ENCODE measurements around the gene MT4.
A peak's percentile ranks its signal among the peaks of the same experiment; 100 is the strongest.

The MT4 gene

DNA sequence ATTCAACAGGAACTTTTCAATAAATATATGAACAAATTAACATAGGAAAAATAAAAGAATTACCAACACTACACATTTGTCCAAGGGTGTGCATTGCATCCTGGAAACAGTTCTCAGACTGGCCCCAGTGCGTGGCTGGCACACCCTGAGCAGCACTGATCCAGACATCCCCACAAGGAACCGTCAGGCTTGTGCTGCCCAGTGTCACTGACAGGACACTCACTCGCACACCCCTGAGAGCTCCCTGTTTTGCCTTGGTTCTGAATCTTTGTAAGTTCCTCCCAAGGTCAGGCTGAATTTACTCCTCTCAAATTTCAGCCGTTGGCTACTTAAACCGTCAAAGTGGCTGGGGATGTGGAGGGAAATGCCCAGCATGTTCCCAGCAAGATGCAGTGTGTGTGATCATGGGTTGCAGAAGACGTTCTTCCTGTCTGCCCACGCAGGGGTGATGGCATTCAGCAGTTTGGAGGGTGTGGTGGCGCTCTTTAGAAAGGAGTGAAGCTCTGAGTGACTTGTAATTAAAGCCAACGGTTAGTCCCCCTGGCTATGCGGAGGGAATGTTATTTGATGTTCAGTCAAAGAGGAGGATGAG, 45.2 kb downstream of the MT4 start:
- Histone ChIP-seq H2AFZ (peak overlapping the region; percentile 71), H3K4me3 (ENCODE audit: low read depth, low read length) (peak overlapping the region; percentile 60), H3K79me2 (no peaks in the 10 kb centered on the region), H3K9me3 (ENCODE audit: control insufficient read depth, low read length) (no peaks in the 10 kb centered on the region), H3K27me3 (ENCODE audit: control insufficient read depth, insufficient read depth, low read length) (no peaks in the 10 kb centered on the region), H3K4me1 (peaks cover 15% of the 10 kb centered on the region), H3K9ac (no peak overlapping the region), H3K27ac (peak overlapping the region; percentile 71), H3K4me2 (ENCODE audit: low read length) (peak overlapping the region; percentile 84), H3K36me3 (ENCODE audit: control insufficient read depth, insufficient read depth, low read length) (no peaks in the 10 kb centered on the region)
- TF ChIP-seq, protein P1, sequence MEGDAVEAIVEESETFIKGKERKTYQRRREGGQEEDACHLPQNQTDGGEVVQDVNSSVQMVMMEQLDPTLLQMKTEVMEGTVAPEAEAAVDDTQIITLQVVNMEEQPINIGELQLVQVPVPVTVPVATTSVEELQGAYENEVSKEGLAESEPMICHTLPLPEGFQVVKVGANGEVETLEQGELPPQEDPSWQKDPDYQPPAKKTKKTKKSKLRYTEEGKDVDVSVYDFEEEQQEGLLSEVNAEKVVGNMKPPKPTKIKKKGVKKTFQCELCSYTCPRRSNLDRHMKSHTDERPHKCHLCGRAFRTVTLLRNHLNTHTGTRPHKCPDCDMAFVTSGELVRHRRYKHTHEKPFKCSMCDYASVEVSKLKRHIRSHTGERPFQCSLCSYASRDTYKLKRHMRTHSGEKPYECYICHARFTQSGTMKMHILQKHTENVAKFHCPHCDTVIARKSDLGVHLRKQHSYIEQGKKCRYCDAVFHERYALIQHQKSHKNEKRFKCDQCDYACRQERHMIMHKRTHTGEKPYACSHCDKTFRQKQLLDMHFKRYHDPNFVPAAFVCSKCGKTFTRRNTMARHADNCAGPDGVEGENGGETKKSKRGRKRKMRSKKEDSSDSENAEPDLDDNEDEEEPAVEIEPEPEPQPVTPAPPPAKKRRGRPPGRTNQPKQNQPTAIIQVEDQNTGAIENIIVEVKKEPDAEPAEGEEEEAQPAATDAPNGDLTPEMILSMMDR (IDR thresholded peaks at IDR 0.05) = no peak

DNA sequence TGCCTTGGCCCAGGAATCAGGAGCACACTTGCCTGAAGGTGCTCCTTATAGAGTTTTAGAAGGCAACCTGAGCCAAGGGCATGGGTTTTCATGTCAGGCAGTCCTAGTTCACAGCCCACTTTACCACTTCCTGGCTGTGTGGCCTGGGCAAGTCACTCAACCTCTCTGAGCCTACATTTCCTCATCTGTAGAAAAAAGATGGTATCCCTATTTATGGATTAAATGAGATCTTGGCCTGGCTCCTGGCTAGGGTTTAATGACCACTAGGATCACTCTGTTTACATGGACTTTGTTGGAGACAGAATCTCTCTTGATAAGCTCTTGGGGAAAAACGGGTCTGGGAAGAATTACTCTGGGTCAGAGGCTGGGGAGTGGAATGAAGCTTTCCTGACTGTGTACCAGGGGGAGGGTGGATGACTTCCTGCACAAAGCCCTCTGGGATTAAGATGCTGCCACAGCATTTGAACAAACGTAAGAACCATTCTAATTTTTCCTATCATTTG, 45.8 kb downstream of the MT4 start:
- Histone ChIP-seq H3K79me2 (no peaks in the 10 kb centered on the region), H3K36me3 (ENCODE audit: control insufficient read depth, insufficient read depth, low read length) (no peaks in the 10 kb centered on the region), H3K27ac (peak overlapping the region; percentile 71), H3K4me2 (ENCODE audit: low read length) (peak overlapping the region; percentile 84), H3K27me3 (ENCODE audit: control insufficient read depth, insufficient read depth, low read length) (no peaks in the 10 kb centered on the region), H3K9me3 (ENCODE audit: control insufficient read depth, low read length) (no peaks in the 10 kb centered on the region), H3K9ac (no peak overlapping the region), H2AFZ (peak overlapping the region; percentile 71), H3K4me3 (ENCODE audit: low read depth, low read length) (peak overlapping the region; percentile 60), H3K4me1 (peaks cover 15% of the 10 kb centered on the region)
- TF ChIP-seq, protein P1 (IDR thresholded peaks at IDR 0.05) = no peak

DNA sequence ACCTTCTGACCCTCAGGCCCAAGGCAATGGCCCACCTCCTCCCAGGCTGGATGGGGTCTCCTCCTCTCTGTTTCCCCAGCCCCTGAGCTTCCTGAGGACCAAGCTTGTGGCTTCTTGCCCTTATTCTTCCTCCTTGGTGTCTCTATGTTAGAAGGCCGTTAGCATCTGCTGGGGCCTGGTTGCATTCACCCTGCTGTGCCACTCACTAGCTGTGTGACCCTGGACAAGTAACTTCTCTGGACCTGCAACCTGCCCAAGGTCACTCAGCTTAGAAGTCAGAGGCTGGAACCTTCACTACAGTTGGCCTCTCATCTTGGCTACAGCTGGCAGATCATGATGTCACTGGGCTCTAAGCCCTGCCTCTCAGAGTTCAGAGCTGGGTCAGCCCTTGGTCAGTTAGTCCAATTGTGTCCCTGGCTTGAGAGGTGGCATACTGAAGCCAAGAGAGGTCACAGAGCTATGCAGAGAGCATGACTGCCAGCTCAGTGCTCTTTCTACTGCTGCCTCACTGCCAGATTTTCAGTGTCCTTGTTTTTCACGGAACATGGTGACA, 46.5 kb downstream of the MT4 start:
- no peak overlapping the region for H2AFZ ChIP-seq
- peak overlapping the region; percentile 68 for H3K27ac ChIP-seq
- H3K9me3 ChIP-seq (ENCODE audit: control insufficient read depth, low read length) = no peaks in the 10 kb centered on the region
- H3K4me1 ChIP-seq = peaks cover 15% of the 10 kb centered on the region
- H3K4me3 ChIP-seq (ENCODE audit: low read depth, low read length) = no peak overlapping the region
- no peaks in the 10 kb centered on the region for H3K36me3 ChIP-seq (ENCODE audit: control insufficient read depth, insufficient read depth, low read length)
- H3K9ac ChIP-seq = no peak overlapping the region
- no peak overlapping the region for H3K4me2 ChIP-seq (ENCODE audit: low read length)
- no peaks in the 10 kb centered on the region for H3K79me2 ChIP-seq
- H3K27me3 ChIP-seq (ENCODE audit: control insufficient read depth, insufficient read depth, low read length) = no peaks in the 10 kb centered on the region
- TF ChIP-seq, protein P1 (IDR thresholded peaks at IDR 0.05) = no peak

DNA sequence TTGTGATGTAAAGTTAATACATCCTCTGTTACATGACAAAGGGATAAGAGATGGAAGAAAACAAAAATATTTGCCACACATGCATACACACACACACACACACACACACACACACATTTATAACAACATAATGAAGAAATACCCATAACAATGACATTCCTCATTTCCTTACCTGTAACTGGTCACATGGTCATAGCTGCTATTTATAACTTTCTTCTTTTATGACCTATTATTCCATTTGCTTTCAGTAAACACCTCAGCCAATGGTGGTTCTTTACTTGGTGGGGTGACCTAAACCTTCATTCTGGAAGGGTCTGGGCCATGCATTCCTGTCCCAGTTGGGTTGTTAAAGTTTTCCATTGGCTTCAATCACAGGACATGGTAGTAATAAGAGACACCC, 48.8 kb downstream of the MT4 start:
- Histone ChIP-seq H3K9ac (no peak overlapping the region), H3K27me3 (ENCODE audit: control insufficient read depth, insufficient read depth, low read length) (no peaks in the 10 kb centered on the region), H3K4me3 (ENCODE audit: low read depth, low read length) (no peak overlapping the region), H2AFZ (no peak overlapping the region), H3K36me3 (ENCODE audit: control insufficient read depth, insufficient read depth, low read length) (no peaks in the 10 kb centered on the region), H3K27ac (no peak overlapping the region), H3K79me2 (no peaks in the 10 kb centered on the region), H3K9me3 (ENCODE audit: control insufficient read depth, low read length) (no peaks in the 10 kb centered on the region), H3K4me1 (peaks cover 19% of the 10 kb centered on the region), H3K4me2 (ENCODE audit: low read length) (no peak overlapping the region)
- TF ChIP-seq, protein P1 (IDR thresholded peaks at IDR 0.05) = no peak

DNA sequence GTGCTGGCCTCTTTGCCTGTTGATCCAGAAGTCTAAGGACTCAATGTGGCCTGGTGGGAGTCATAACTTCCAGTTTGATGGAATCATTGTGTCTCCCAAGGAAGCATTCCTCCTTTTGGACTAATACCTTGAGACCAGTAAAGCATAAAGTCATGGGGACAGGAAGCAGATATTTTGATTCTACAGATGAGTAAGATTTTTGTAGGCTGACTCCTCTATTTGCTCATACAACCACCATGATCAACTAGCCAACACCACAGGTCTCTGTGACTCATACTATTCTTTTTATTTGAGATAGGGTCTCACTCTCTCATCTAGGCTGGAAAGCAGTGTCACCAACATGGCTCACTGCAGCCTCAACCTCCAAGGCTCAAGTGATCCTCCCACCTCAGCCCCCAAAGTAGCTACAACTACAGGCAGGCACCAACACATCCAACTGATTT, 49.7 kb downstream of the MT4 start:
- Histone ChIP-seq H3K9ac (no peak overlapping the region), H2AFZ (no peak overlapping the region), H3K36me3 (ENCODE audit: control insufficient read depth, insufficient read depth, low read length) (no peaks in the 10 kb centered on the region), H3K79me2 (no peaks in the 10 kb centered on the region), H3K4me2 (ENCODE audit: low read length) (no peak overlapping the region), H3K27me3 (ENCODE audit: control insufficient read depth, insufficient read depth, low read length) (no peaks in the 10 kb centered on the region), H3K27ac (no peak overlapping the region), H3K4me1 (peaks cover 13% of the 10 kb centered on the region), H3K4me3 (ENCODE audit: low read depth, low read length) (no peak overlapping the region), H3K9me3 (ENCODE audit: control insufficient read depth, low read length) (no peaks in the 10 kb centered on the region)
- TF ChIP-seq, protein P1 (IDR thresholded peaks at IDR 0.05) = no peak
